GM23338 (cell line): ENCODE data around the gene SERPINA6. TPM values are rescaled to one million over a fixed set of nuclear protein-coding genes. Genes with fewer than 3 reads are reported as not detected.

Experiments
- ATAC-seq: fragments of 200-7000 bp; cut with Tn5 transposase; 3 replicates; pipeline ENCODE4 v1.9.1; 2020
- DNase-seq: peaks from one replicate; pipeline ENCODE4 v3.0.0-alpha.2; 2015; ENCODE audit warnings: low spot score
- H2AFZ ChIP-seq: fragments of 200-600 bp; sonication (generic); 2 replicates; pipeline ENCODE4 v1.8.0; 2016; ENCODE audit warnings: antibody characterized with exemption, mild to moderate bottlenecking, moderate library complexity
- H3F3A ChIP-seq: fragments of 200-600 bp; sonication (generic); replicated peaks from 2 replicates; pipeline ENCODE4 v1.8.0; 2017; ENCODE audit warnings: antibody characterized with exemption, mixed run types, low read depth
- H3K27ac ChIP-seq: fragments of 200-600 bp; sonication (generic); 2 replicates; pipeline ENCODE4 v1.6.1; 2016; ENCODE audit warnings: low read depth
- H3K27me3 ChIP-seq: fragments of 200-600 bp; sonication (generic); 2 replicates; pipeline ENCODE4 v1.8.0; 2016; ENCODE audit warnings: mild to moderate bottlenecking, mixed run types, moderate library complexity; ENCODE audit not compliant: insufficient read depth
- H3K36me3 ChIP-seq: fragments of 200-600 bp; sonication (generic); 2 replicates; pipeline ENCODE4 v1.8.0; 2016; ENCODE audit warnings: mild to moderate bottlenecking; ENCODE audit not compliant: insufficient read depth
- H3K4me1 ChIP-seq: fragments of 200-600 bp; sonication (generic); 2 replicates; pipeline ENCODE4 v1.8.0; 2016; ENCODE audit warnings: mild to moderate bottlenecking, moderate library complexity; ENCODE audit not compliant: insufficient read depth
- H3K4me2 ChIP-seq: fragments of 200-600 bp; sonication (generic); 2 replicates; pipeline ENCODE4 v1.7.1; 2017; ENCODE audit warnings: mixed run types
- H3K4me3 ChIP-seq: fragments of 200-600 bp; sonication (generic); 2 replicates; pipeline ENCODE4 v1.6.1; 2016; ENCODE audit warnings: mixed run types
- H3K79me2 ChIP-seq: fragments of 200-600 bp; sonication (generic); replicated peaks from 2 replicates; pipeline ENCODE4 v1.8.0; 2017; ENCODE audit warnings: mild to moderate bottlenecking; ENCODE audit not compliant: insufficient read depth
- H3K9me2 ChIP-seq: fragments of 200-600 bp; sonication (generic); 2 replicates; pipeline ENCODE4 v1.8.0; 2017; ENCODE audit not compliant: insufficient read depth
- H4K20me1 ChIP-seq: fragments of 200-600 bp; sonication (generic); replicated peaks from 2 replicates; pipeline ENCODE4 v1.8.0; 2017; ENCODE audit warnings: mild to moderate bottlenecking; ENCODE audit not compliant: insufficient read depth
- H3K27ac Mint-ChIP-seq: 2 replicates; pipeline ENCODE4 v1.8.0; 2020; ENCODE audit warnings: inconsistent platforms, mild to moderate bottlenecking, moderate library complexity, mixed read lengths
- H3K27me3 Mint-ChIP-seq: 3 replicates; pipeline ENCODE4 v1.8.0; 2022; ENCODE audit warnings: low read depth, mild to moderate bottlenecking, moderate library complexity, mixed read lengths, inconsistent platforms; ENCODE audit not compliant: insufficient read depth, poor library complexity
- H3K36me3 Mint-ChIP-seq: 3 replicates; pipeline ENCODE4 v1.8.0; 2021; ENCODE audit warnings: low read depth, mild to moderate bottlenecking, inconsistent platforms, moderate library complexity, mixed read lengths
- H3K4me1 Mint-ChIP-seq: 3 replicates; pipeline ENCODE4 v1.8.0; 2020; ENCODE audit warnings: mild to moderate bottlenecking, inconsistent platforms, mixed read lengths
- H3K4me3 Mint-ChIP-seq: 3 replicates; pipeline ENCODE4 v1.8.0; 2021; ENCODE audit warnings: moderate library complexity, mild to moderate bottlenecking, inconsistent platforms, mixed read lengths
- H3K9me3 Mint-ChIP-seq: 3 replicates; pipeline ENCODE4 v1.8.0; 2020; ENCODE audit warnings: moderate library complexity, mild to moderate bottlenecking, inconsistent platforms, mixed read lengths
- CREB1 ChIP-seq: fragments of 250-450 bp; sonication (Bioruptor Pico); IDR thresholded peaks from 2 replicates; pipeline ENCODE4 v1.5.0; 2020; ENCODE audit warnings: low read depth, mild to moderate bottlenecking, moderate library complexity
- EZH2 ChIP-seq: fragments of 200-600 bp; sonication (generic); IDR thresholded peaks from one replicate; pipeline ENCODE4 v1.8.0; 2017; ENCODE audit warnings: antibody characterized with exemption, mild to moderate bottlenecking, low read depth; ENCODE audit not compliant: unreplicated experiment
- EZH2phosphoT487 ChIP-seq: fragments of 200-600 bp; sonication (generic); IDR thresholded peaks from one replicate; pipeline ENCODE4 v1.8.1; 2018; ENCODE audit warnings: antibody characterized with exemption; ENCODE audit not compliant: unreplicated experiment
- JUNB ChIP-seq: IDR thresholded peaks from one replicate; pipeline ENCODE4 v1.6.1; 2016; ENCODE audit warnings: antibody characterized with exemption; ENCODE audit not compliant: unreplicated experiment
- NANOG ChIP-seq: IDR thresholded peaks from 2 replicates; pipeline ENCODE4 v1.6.1; 2016; ENCODE audit warnings: antibody characterized with exemption, borderline replicate concordance
- POLR2AphosphoS5 ChIP-seq: IDR thresholded peaks from 2 replicates; pipeline ENCODE4 v1.6.1; 2016; ENCODE audit warnings: antibody characterized with exemption, low read depth
- STAT1 ChIP-seq: IDR thresholded peaks from one replicate; pipeline ENCODE4 v1.6.1; 2016; ENCODE audit warnings: antibody characterized with exemption; ENCODE audit not compliant: unreplicated experiment
- ZNF114 ChIP-seq: fragments of 250-450 bp; sonication (Bioruptor Pico); IDR thresholded peaks from 2 replicates; pipeline ENCODE4 v1.5.0; 2020; ENCODE audit warnings: mild to moderate bottlenecking, moderate library complexity
- ZNF331 ChIP-seq: fragments of 250-450 bp; sonication (Bioruptor Pico); IDR thresholded peaks from 2 replicates; pipeline ENCODE4 v1.5.0; 2020; ENCODE audit warnings: low read depth, mild to moderate bottlenecking, moderate library complexity
- polyA plus RNA-seq: library from polyadenylated mRNA; unstranded; fragments of >200 nt; fragmentation: Nextera tagmentation; extraction: Ambion mirVana; gene quantifications from 2 replicates; pipeline ENCODE4 v1.2.1, GENCODE V29; 2016
- total RNA-seq: library from RNA; depleted of rRNA; stranded (reverse); fragments of >200 nt; shearing (Covaris generic); gene quantifications from 2 replicates; pipeline ENCODE4 v1.2.3, GENCODE V29; 2014
- TF ChIP-seq, protein P1 (sequence below), 2 experiments: fragments of 200-600 bp in 1 of 2; sonication (generic) in 1 of 2; conservative IDR thresholded peaks; 2 replicates each; pipeline versions ENCODE4 v1.5.1 to v1.6.1; 2016 to 2017; ENCODE audit warnings: antibody characterized with exemption in 2 of 2, low read depth in 2 of 2, mild to moderate bottlenecking in 2 of 2, moderate library complexity in 1 of 2
- TF ChIP-seq, protein P2 (sequence below): IDR thresholded peaks from 2 replicates; pipeline ENCODE4 v1.6.1; 2016; ENCODE audit warnings: antibody characterized with exemption
- TF ChIP-seq, protein P3 (sequence below): IDR thresholded peaks from one replicate; pipeline ENCODE4 v1.6.1; 2018; ENCODE audit warnings: antibody characterized with exemption; ENCODE audit not compliant: unreplicated experiment
- TF ChIP-seq, protein P4 (sequence below): fragments of 250-450 bp; sonication (Bioruptor Pico); IDR thresholded peaks from 2 replicates; pipeline ENCODE4 v1.5.0; 2020; ENCODE audit warnings: mild to moderate bottlenecking, moderate library complexity

Gene SERPINA6
- total and polyA plus RNA-seq, 2 experiments from 2014 or later, result not detected

DNA sequence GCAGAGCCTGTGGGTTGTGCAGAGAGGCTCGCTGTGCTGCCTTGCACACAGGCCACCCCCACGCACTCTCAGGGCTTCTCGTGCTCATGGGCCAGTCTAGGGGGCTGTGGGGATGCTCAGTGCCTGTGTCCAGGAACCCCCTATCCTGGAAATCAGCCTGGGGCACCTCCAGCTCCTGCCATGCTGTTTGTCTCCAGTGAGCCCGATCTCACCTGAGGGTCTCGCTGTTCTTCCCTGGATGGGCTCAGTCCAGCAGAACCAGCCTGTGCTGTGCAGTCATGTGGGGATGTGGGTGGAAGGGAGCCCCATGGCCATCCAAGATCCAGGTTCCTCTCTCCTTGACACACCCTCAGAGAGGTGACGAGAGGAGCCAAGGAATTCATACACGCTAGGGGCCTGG is 38.5 kb upstream of the SERPINA6 start:
- DNase-seq (no peak), ATAC-seq (no peak)
- peaks cover 1% of the 10 kb centered on the region for H3K27me3 Mint-ChIP-seq
- Histone ChIP-seq H3K27me3 (no peaks in the 10 kb centered on the region), H3F3A (no peaks in the 10 kb centered on the region), H3K4me1 (peaks cover 8% of the 10 kb centered on the region), H3K9me2 (no peaks in the 10 kb centered on the region), H3K79me2 (no peaks in the 10 kb centered on the region), H2AFZ (no peak overlapping the region), H3K4me3 (no peak overlapping the region), H4K20me1 (no peaks in the 10 kb centered on the region), H3K27ac (no peak overlapping the region), H3K4me2 (no peak overlapping the region), H3K36me3 (0 out of 2 replicates have a peak, but pooled peaks cover under 1% of the 10 kb centered on the region)
- H3K4me1 Mint-ChIP-seq, result peaks cover 3% of the 10 kb centered on the region
- H3K36me3 Mint-ChIP-seq, result no peaks in the 10 kb centered on the region
- no peak overlapping the region for H3K27ac Mint-ChIP-seq
- TF ChIP-seq, protein P1, sequence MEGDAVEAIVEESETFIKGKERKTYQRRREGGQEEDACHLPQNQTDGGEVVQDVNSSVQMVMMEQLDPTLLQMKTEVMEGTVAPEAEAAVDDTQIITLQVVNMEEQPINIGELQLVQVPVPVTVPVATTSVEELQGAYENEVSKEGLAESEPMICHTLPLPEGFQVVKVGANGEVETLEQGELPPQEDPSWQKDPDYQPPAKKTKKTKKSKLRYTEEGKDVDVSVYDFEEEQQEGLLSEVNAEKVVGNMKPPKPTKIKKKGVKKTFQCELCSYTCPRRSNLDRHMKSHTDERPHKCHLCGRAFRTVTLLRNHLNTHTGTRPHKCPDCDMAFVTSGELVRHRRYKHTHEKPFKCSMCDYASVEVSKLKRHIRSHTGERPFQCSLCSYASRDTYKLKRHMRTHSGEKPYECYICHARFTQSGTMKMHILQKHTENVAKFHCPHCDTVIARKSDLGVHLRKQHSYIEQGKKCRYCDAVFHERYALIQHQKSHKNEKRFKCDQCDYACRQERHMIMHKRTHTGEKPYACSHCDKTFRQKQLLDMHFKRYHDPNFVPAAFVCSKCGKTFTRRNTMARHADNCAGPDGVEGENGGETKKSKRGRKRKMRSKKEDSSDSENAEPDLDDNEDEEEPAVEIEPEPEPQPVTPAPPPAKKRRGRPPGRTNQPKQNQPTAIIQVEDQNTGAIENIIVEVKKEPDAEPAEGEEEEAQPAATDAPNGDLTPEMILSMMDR (conservative IDR thresholded peaks at IDR 0.05; ENCODE audit: low read depth in 2 of 2), result no peak
- TF ChIP-seq EZH2phosphoT487, result no peak
- no peak for TF ChIP-seq JUNB
- no peak for TF ChIP-seq ZNF114 (CRISPR knock-in tag)
- no peak for TF ChIP-seq NANOG
- TF ChIP-seq, protein P2, sequence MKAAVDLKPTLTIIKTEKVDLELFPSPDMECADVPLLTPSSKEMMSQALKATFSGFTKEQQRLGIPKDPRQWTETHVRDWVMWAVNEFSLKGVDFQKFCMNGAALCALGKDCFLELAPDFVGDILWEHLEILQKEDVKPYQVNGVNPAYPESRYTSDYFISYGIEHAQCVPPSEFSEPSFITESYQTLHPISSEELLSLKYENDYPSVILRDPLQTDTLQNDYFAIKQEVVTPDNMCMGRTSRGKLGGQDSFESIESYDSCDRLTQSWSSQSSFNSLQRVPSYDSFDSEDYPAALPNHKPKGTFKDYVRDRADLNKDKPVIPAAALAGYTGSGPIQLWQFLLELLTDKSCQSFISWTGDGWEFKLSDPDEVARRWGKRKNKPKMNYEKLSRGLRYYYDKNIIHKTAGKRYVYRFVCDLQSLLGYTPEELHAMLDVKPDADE, result no peak
- TF ChIP-seq, protein P3, sequence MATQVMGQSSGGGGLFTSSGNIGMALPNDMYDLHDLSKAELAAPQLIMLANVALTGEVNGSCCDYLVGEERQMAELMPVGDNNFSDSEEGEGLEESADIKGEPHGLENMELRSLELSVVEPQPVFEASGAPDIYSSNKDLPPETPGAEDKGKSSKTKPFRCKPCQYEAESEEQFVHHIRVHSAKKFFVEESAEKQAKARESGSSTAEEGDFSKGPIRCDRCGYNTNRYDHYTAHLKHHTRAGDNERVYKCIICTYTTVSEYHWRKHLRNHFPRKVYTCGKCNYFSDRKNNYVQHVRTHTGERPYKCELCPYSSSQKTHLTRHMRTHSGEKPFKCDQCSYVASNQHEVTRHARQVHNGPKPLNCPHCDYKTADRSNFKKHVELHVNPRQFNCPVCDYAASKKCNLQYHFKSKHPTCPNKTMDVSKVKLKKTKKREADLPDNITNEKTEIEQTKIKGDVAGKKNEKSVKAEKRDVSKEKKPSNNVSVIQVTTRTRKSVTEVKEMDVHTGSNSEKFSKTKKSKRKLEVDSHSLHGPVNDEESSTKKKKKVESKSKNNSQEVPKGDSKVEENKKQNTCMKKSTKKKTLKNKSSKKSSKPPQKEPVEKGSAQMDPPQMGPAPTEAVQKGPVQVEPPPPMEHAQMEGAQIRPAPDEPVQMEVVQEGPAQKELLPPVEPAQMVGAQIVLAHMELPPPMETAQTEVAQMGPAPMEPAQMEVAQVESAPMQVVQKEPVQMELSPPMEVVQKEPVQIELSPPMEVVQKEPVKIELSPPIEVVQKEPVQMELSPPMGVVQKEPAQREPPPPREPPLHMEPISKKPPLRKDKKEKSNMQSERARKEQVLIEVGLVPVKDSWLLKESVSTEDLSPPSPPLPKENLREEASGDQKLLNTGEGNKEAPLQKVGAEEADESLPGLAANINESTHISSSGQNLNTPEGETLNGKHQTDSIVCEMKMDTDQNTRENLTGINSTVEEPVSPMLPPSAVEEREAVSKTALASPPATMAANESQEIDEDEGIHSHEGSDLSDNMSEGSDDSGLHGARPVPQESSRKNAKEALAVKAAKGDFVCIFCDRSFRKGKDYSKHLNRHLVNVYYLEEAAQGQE, result no peak
- no peak for TF ChIP-seq EZH2
- TF ChIP-seq, protein P4, sequence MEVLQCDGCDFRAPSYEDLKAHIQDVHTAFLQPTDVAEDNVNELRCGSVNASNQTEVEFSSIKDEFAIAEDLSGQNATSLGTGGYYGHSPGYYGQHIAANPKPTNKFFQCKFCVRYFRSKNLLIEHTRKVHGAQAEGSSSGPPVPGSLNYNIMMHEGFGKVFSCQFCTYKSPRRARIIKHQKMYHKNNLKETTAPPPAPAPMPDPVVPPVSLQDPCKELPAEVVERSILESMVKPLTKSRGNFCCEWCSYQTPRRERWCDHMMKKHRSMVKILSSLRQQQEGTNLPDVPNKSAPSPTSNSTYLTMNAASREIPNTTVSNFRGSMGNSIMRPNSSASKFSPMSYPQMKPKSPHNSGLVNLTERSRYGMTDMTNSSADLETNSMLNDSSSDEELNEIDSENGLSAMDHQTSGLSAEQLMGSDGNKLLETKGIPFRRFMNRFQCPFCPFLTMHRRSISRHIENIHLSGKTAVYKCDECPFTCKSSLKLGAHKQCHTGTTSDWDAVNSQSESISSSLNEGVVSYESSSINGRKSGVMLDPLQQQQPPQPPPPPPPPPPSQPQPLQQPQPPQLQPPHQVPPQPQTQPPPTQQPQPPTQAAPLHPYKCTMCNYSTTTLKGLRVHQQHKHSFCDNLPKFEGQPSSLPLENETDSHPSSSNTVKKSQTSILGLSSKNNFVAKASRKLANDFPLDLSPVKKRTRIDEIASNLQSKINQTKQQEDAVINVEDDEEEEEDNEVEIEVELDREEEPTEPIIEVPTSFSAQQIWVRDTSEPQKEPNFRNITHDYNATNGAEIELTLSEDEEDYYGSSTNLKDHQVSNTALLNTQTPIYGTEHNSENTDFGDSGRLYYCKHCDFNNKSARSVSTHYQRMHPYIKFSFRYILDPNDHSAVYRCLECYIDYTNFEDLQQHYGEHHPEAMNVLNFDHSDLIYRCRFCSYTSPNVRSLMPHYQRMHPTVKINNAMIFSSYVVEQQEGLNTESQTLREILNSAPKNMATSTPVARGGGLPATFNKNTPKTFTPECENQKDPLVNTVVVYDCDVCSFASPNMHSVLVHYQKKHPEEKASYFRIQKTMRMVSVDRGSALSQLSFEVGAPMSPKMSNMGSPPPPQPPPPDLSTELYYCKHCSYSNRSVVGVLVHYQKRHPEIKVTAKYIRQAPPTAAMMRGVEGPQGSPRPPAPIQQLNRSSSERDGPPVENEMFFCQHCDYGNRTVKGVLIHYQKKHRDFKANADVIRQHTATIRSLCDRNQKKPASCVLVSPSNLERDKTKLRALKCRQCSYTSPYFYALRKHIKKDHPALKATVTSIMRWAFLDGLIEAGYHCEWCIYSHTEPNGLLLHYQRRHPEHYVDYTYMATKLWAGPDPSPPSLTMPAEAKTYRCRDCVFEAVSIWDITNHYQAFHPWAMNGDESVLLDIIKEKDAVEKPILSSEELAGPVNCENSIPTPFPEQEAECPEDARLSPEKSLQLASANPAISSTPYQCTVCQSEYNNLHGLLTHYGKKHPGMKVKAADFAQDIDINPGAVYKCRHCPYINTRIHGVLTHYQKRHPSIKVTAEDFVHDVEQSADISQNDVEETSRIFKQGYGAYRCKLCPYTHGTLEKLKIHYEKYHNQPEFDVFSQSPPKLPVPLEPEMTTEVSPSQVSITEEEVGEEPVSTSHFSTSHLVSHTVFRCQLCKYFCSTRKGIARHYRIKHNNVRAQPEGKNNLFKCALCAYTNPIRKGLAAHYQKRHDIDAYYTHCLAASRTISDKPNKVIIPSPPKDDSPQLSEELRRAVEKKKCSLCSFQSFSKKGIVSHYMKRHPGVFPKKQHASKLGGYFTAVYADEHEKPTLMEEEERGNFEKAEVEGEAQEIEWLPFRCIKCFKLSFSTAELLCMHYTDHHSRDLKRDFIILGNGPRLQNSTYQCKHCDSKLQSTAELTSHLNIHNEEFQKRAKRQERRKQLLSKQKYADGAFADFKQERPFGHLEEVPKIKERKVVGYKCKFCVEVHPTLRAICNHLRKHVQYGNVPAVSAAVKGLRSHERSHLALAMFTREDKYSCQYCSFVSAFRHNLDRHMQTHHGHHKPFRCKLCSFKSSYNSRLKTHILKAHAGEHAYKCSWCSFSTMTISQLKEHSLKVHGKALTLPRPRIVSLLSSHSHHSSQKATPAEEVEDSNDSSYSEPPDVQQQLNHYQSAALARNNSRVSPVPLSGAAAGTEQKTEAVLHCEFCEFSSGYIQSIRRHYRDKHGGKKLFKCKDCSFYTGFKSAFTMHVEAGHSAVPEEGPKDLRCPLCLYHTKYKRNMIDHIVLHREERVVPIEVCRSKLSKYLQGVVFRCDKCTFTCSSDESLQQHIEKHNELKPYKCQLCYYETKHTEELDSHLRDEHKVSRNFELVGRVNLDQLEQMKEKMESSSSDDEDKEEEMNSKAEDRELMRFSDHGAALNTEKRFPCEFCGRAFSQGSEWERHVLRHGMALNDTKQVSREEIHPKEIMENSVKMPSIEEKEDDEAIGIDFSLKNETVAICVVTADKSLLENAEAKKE (CRISPR knock-in tag), result no peak
- no peak for TF ChIP-seq CREB1 (CRISPR knock-in tag)
- TF ChIP-seq STAT1, result no peak
- no peak for TF ChIP-seq POLR2AphosphoS5
- no peak for TF ChIP-seq ZNF331 (CRISPR knock-in tag)
- H3K9me3 Mint-ChIP-seq, result no peaks in the 10 kb centered on the region
- H3K4me3 Mint-ChIP-seq, result no peak overlapping the region
